KOPT-K1 (cell line): ENCODE data around the gene PNRC1.
"Not testable (repeated sequence)": the region's sequence is repeated elsewhere in the genome, so short reads cannot be mapped to it uniquely, and the experiment has no call there.

Experiments
- H3K27ac ChIP-seq: fragments of 200-600 bp; sonication (generic); 2 replicates; pipeline ENCODE4 v1.5.1; 2016; ENCODE audit warnings: antibody characterized with exemption, mild to moderate bottlenecking, low read depth, low read length; ENCODE audit not compliant: poor library complexity, severe bottlenecking
- H3K36me3 ChIP-seq: fragments of 200-600 bp; sonication (generic); 2 replicates; pipeline ENCODE4 v1.5.1; 2017; ENCODE audit warnings: antibody characterized with exemption, mild to moderate bottlenecking, low read length, moderate library complexity; ENCODE audit not compliant: insufficient read depth
- H3K9me3 ChIP-seq: fragments of 200-600 bp; sonication (generic); 2 replicates; pipeline ENCODE4 v1.5.1; 2017; ENCODE audit warnings: antibody characterized with exemption, low read length, mild to moderate bottlenecking; ENCODE audit not compliant: insufficient read depth, poor library complexity, severe bottlenecking

PNRC1 gene

DNA sequence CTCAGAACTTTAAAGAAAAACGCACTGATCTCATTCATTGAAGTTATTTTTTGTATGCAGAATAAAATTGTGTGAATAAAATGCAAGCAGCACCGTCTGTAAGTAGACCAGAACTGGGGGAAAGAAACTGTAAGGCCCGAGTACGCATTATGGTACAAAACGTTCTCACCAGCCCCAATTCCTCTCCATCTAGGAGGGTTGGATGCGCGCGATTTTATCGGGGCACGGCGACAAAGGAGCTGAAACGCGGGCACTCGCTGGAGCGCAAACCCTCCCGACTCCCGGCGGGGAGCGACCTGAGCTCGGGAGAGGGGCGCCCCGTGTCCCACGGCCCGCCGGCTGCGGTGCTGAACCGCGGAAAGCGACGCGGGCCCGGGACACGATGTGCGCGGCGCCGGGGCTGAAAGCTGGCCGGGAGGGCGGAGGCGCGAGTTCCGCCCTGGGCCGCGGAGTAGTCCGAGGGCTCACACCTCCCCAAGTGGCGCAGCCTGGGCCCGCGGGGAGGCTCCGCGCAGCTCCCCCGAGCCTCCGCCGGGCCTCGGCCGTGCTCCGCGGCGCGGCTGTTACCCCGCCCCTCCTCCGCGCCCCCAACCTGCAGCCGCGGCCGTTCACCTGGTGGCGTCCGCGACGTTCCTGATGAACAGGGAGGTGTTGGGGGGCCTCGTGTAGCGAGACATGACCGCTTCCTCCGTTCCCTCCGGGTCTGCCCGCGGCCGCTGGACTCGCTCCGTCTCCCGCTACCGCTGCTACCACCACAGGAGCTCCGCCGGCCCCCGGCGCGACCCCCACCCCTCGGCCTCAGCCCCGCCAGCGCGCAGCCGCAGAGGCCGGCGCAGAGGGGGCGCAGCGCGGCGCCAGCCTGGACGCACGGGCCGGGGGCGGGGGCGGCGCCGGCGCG, 36.9 kb downstream of the PNRC1 start, which contains the start of gene SRSF12:
SRSF12 (minus strand) TSS at position 861 of the 898 bp plus-strand sequence; CDS start at position 677, 184 bp downstream.
- Histone ChIP-seq H3K27ac (no peak within 1 kb of the TSS), H3K9me3 (no peaks in the 10 kb centered on the region), H3K36me3 (no peaks in the 10 kb centered on the region)

DNA sequence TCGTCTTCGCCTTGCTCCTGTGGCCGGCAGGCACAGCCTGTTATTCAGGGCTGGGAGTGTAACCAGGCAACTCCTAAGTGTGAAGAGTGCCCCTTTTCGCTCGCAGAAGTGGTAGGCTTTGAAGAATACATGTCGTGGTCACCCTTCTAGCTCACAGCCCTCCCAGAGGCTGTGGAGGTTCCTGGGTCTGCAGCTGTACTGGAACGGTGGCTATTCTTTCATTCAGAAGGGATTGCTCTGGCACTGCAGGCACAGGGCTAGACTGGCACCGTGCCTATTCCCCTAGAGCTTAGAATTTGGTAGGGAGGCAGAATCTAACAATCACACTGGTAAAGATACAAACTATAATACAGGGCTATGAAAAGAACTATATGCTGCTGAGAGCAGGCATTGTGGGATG, 38.4 kb downstream of the PNRC1 start:
- no peak overlapping the region for H3K27ac ChIP-seq
- H3K36me3 ChIP-seq: no peaks in the 10 kb centered on the region
- no peaks in the 10 kb centered on the region for H3K9me3 ChIP-seq

DNA sequence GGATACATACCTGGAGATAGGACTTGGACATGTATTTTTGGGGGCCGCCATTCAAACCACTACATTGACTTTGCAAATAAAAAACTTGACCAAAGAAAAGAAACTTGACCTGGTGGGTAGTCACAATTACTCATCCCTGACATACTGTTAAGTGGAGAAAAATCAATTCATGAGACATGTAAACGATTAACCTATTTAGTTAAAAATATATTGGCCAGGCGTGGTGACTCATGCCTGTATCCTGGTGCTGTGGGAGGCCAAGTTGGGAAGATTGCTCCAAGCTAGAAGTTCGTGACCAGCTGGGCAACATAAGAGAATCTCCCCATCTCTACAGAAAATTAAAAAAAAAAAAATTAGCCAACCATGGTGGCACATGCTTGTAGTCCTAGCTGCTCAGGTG, 39.8 kb downstream of the PNRC1 start:
- no peak overlapping the region for H3K27ac ChIP-seq
- H3K9me3 ChIP-seq: no peaks in the 10 kb centered on the region
- H3K36me3 ChIP-seq: no peaks in the 10 kb centered on the region

DNA sequence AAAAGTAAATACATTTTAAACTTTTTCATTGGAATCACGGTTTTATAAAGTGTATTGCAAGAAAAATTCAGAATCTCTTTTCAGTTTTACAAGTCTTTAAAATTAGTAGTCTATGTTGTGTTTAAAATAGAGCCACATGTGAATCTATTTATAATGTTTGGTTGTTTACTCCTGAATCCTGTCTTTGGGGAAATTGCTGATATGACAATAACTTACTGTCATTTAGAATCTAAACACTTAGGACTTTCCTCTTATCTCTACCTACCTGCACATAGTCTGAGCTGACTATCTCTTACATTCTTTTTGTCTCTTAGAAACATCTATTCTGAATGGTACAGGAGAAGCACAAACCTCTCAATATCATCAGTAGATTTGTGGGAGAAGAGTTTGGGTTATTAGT, 41.4 kb downstream of the PNRC1 start:
- no peaks in the 10 kb centered on the region for H3K36me3 ChIP-seq
- no peak overlapping the region for H3K27ac ChIP-seq
- no peaks in the 10 kb centered on the region for H3K9me3 ChIP-seq

DNA sequence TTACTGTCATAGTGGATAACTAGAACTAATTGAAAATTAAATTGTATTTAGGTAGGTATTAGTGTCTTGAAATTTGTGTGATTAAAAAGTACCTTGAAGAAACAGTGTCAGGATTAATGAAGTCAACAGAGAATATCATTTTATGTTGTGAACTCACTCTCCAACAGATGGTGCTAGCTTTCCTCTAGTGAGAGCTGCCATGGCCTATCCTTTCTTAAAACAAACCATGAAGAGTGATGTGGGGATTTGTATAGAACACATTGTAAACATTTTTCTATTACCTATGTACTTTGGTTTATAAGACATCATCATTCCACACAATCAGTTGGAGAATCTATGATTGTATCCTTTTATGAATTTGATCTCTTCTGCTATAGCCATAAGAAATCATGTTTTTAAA, 42.1 kb downstream of the PNRC1 start:
- H3K27ac ChIP-seq: no peak overlapping the region
- no peaks in the 10 kb centered on the region for H3K36me3 ChIP-seq
- H3K9me3 ChIP-seq: no peaks in the 10 kb centered on the region

DNA sequence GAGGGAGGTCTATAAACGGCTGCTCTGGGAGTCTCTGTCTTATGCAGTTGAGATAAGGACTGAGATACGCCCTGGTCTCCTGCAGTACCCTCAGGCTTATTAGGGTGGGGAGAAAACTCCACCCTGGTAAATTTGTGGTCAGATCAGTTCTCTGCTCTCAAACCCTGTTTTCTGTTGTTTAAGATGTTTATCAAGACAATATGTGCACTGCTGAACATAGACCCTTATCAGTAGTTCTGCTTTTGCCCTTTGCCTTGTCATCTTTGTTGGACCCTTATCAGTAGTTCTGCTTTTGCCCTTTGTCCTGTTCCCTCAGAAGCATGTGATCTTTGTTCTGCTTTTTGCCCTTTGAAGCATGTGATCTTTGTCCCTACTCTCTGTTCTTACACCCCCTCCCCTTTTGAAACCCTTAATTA, 47.7 kb downstream of the PNRC1 start:
- H3K9me3 ChIP-seq: peaks cover 11% of the 10 kb centered on the region
- H3K36me3 ChIP-seq, H3K27ac ChIP-seq: not testable (repeated sequence)

DNA sequence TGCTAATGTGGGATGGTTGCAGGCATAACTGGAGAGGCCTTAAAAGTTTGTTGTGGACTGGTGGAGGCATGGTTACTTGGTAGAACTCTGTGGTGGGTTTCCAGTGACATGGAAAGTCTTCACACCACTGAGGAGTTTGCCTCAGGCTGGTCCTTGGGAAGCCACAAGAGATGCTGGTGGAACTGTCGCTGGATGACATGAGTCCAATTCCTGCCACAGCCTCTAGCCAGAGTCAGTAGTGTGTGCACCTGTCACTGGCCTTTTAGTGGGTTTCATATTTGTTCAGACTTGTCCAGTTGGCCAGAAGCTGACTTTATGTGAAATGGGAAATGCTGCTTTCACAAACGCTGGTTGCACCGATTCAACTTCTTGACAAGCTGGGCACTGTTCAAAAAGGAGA, 51.0 kb downstream of the PNRC1 start:
- H3K9me3 ChIP-seq: peaks cover 11% of the 10 kb centered on the region
- no peak overlapping the region for H3K27ac ChIP-seq
- H3K36me3 ChIP-seq: no peaks in the 10 kb centered on the region

DNA sequence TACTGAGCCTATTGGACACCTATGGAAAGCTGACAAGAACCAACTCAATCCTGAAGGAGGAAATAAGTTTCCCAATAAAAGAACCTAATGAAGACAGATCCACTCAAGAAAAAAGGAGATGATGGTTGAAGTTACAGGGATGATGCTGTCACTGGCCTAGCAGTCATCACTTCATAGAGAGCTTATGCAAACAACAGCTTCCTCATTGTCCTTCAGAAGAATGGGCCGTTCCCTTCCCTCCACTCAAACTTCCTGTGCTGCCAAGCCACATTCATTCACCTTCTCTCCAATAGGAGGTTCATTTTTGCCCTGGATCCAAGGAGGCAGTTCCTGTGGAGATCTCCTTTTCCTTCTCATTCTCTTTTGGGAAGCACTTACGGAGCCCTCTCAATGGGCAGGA, 51.5 kb downstream of the PNRC1 start:
- H3K36me3 ChIP-seq: no peaks in the 10 kb centered on the region
- peaks cover 11% of the 10 kb centered on the region for H3K9me3 ChIP-seq
- H3K27ac ChIP-seq: no peak overlapping the region

DNA sequence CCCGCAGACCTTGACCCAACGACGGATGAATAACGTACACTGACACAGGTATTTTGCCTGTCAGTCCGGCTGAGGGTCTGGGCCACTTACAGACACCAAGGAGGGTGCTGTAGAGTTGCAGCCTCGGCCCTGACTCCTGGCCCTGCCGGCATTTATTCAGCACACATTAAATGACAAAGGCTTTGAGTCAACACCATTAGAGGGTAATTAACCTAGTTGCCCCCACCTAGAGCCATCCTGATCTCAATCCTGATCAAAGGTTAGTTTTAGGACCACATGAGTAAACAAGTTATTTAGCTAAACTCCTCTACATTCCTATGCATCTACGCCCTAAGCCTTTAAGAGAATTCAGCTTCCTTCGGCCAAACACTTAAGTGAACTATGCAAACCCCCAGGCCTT, 53.4 kb downstream of the PNRC1 start:
- Histone ChIP-seq H3K27ac (no peak overlapping the region), H3K36me3 (no peaks in the 10 kb centered on the region), H3K9me3 (peaks cover 2% of the 10 kb centered on the region)

DNA sequence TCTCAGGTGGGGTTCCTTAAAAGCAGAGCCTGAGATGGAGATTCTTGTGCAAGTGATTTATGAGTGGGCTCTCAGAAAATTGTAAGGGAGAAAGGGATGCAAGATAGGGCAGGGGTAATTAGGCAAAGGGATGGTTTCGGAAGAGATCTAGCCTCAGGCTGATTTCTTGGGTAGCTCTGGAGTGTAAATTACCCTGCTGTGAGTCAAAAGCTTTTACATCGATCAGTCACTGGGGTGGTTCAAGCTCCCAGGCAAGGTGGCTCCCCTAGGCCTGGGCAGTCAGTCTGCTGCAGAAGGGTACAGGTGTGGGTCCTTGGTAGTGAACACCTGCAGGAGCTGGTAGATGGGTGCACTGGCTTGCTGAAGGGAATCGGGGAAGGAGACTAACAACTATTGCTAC, 54.2 kb downstream of the PNRC1 start:
- H3K27ac ChIP-seq: no peak overlapping the region
- H3K9me3 ChIP-seq: no peaks in the 10 kb centered on the region
- H3K36me3 ChIP-seq: no peaks in the 10 kb centered on the region
